Measurements from ENCODE around the gene PRKRIP1.
"Not testable (repeated sequence)": the region's sequence is repeated elsewhere in the genome, so short reads cannot be mapped to it uniquely, and the experiment has no call there.

PRKRIP1 gene

GRCh38 chr7:102395873-102396709 is at the start of gene PRKRIP1:
Gene PRKRIP1, plus strand, starts transcription at chr7:102396363. Its CDS starts 49 bp downstream, at chr7:102396412.
- Histone ChIP-seq H3K4me3 (ENCODE audit: insufficient read depth, low read length, poor library complexity, severe bottlenecking) (peak within 1 kb of the TSS; percentile 79), H3K9ac (ENCODE audit: low read length) (peak within 1 kb of the TSS; percentile 87), H2AFZ (ENCODE audit: low read depth, low read length, severe bottlenecking) (no peak within 1 kb of the TSS), H3K79me2 (ENCODE audit: insufficient read depth, low read length) (peaks cover 12% of the 10 kb centered on the region), H3K9me3 (ENCODE audit: insufficient read depth, low read length) (no peaks in the 10 kb centered on the region), H3K27me3 (ENCODE audit: low read length) (no peaks in the 10 kb centered on the region), H3K36me3 (ENCODE audit: low read length) (peaks cover 25% of the 10 kb centered on the region), H3F3A (ENCODE audit: insufficient read depth) (peaks cover 40% of the 10 kb centered on the region), H3K27ac (ENCODE audit: low read depth, low read length) (peak within 1 kb of the TSS; percentile 78), H4K20me1 (ENCODE audit: low read depth, low read length) (no peaks in the 10 kb centered on the region; the same call in 1 of the 2 replicates), H3K9me2 (replicated peaks; ENCODE audit: insufficient read depth, low read length) (no peaks in the 10 kb centered on the region), H3K4me2 (ENCODE audit: low read depth, low read length, poor library complexity, severe bottlenecking) (peak within 1 kb of the TSS; percentile 82)
- TF ChIP-seq EZH2phosphoT487 (conservative IDR thresholded peaks at IDR 0.05; ENCODE audit: low read length) (no peak), CTCF (IDR thresholded peaks at IDR 0.05; ENCODE audit: insufficient read depth, low read length, poor library complexity, severe bottlenecking) (no peak)

GRCh38 chr7:102346983-102347382 is 49.2 kb upstream of the PRKRIP1 start:
- H3K4me3 ChIP-seq (ENCODE audit: insufficient read depth, low read length, poor library complexity, severe bottlenecking); H3K36me3 ChIP-seq (ENCODE audit: low read length); H3K9ac ChIP-seq (ENCODE audit: low read length); H4K20me1 ChIP-seq (ENCODE audit: low read depth, low read length); H3K27me3 ChIP-seq (ENCODE audit: low read length); H3K9me3 ChIP-seq (ENCODE audit: insufficient read depth, low read length); H3K4me2 ChIP-seq (ENCODE audit: low read depth, low read length, poor library complexity, severe bottlenecking); H3K9me2 ChIP-seq (replicated peaks; ENCODE audit: insufficient read depth, low read length); H3K79me2 ChIP-seq (ENCODE audit: insufficient read depth, low read length); H3F3A ChIP-seq (ENCODE audit: insufficient read depth); H2AFZ ChIP-seq (ENCODE audit: low read depth, low read length, severe bottlenecking); H3K27ac ChIP-seq (ENCODE audit: low read depth, low read length): not testable (repeated sequence)

- H4K20me1 ChIP-seq (ENCODE audit: low read depth, low read length); H3K36me3 ChIP-seq (ENCODE audit: low read length); H3K4me3 ChIP-seq (ENCODE audit: insufficient read depth, low read length, poor library complexity, severe bottlenecking); H3K9ac ChIP-seq (ENCODE audit: low read length); H3K27me3 ChIP-seq (ENCODE audit: low read length); H3F3A ChIP-seq (ENCODE audit: insufficient read depth); H3K79me2 ChIP-seq (ENCODE audit: insufficient read depth, low read length); H3K9me2 ChIP-seq (replicated peaks; ENCODE audit: insufficient read depth, low read length); H3K9me3 ChIP-seq (ENCODE audit: insufficient read depth, low read length); H3K4me2 ChIP-seq (ENCODE audit: low read depth, low read length, poor library complexity, severe bottlenecking); H3K27ac ChIP-seq (ENCODE audit: low read depth, low read length); H2AFZ ChIP-seq (ENCODE audit: low read depth, low read length, severe bottlenecking): not testable (repeated sequence)
These were observed 39.8 kb upstream of the PRKRIP1 start, which contains the start of gene SPDYE6 for GRCh38 chr7:102356344-102356743. Gene SPDYE6, minus strand, starts transcription at chr7:102356444. Its CDS starts 421 bp downstream, at chr7:102356023.

- H3F3A ChIP-seq (ENCODE audit: insufficient read depth); H3K9me2 ChIP-seq (replicated peaks; ENCODE audit: insufficient read depth, low read length); H3K9me3 ChIP-seq (ENCODE audit: insufficient read depth, low read length); H2AFZ ChIP-seq (ENCODE audit: low read depth, low read length, severe bottlenecking); H3K27me3 ChIP-seq (ENCODE audit: low read length); H4K20me1 ChIP-seq (ENCODE audit: low read depth, low read length): not testable (repeated sequence)
- H3K9ac ChIP-seq (ENCODE audit: low read length), result peak overlapping the region; percentile 96
- H3K79me2 ChIP-seq (ENCODE audit: insufficient read depth, low read length), result peaks cover 41% of the 10 kb centered on the region
- peak overlapping the region; percentile 56 for H3K4me3 ChIP-seq (ENCODE audit: insufficient read depth, low read length, poor library complexity, severe bottlenecking)
- H3K27ac ChIP-seq (ENCODE audit: low read depth, low read length), result peak overlapping the region; percentile 60
- H3K36me3 ChIP-seq (ENCODE audit: low read length), result peaks cover 11% of the 10 kb centered on the region
- H3K4me2 ChIP-seq (ENCODE audit: low read depth, low read length, poor library complexity, severe bottlenecking), result peak overlapping the region; percentile 45
These were observed 32.4 kb upstream of the PRKRIP1 start for GRCh38 chr7:102363549-102364393.

- Histone ChIP-seq H3K4me3 (ENCODE audit: insufficient read depth, low read length, poor library complexity, severe bottlenecking) (peak overlapping the region; percentile 56), H3K79me2 (ENCODE audit: insufficient read depth, low read length) (peaks cover 43% of the 10 kb centered on the region), H3K27ac (ENCODE audit: low read depth, low read length) (peak overlapping the region; percentile 60), H3K9ac (ENCODE audit: low read length) (peak overlapping the region; percentile 96), H3K36me3 (ENCODE audit: low read length) (peaks cover 12% of the 10 kb centered on the region), H3K4me2 (ENCODE audit: low read depth, low read length, poor library complexity, severe bottlenecking) (peak overlapping the region; percentile 39)
- not testable (repeated sequence) for H3K9me2 ChIP-seq (replicated peaks; ENCODE audit: insufficient read depth, low read length); H3K9me3 ChIP-seq (ENCODE audit: insufficient read depth, low read length); H3K27me3 ChIP-seq (ENCODE audit: low read length); H4K20me1 ChIP-seq (ENCODE audit: low read depth, low read length); H3F3A ChIP-seq (ENCODE audit: insufficient read depth); H2AFZ ChIP-seq (ENCODE audit: low read depth, low read length, severe bottlenecking)
These were observed 31.7 kb upstream of the PRKRIP1 start for GRCh38 chr7:102364394-102364886.

- Histone ChIP-seq H3K9ac (ENCODE audit: low read length) (0 out of 2 replicates have a peak overlapping the region, but pooled peaks have one; percentile 96), H3K4me2 (ENCODE audit: low read depth, low read length, poor library complexity, severe bottlenecking) (peak overlapping the region; percentile 46)
- H3K4me3 ChIP-seq (ENCODE audit: insufficient read depth, low read length, poor library complexity, severe bottlenecking), result not testable (repeated sequence)
These were observed 30.8 kb upstream of the PRKRIP1 start for GRCh38 chr7:102365390-102365789.

More at GRCh38 chr7:102365390-102365789, 30.8 kb upstream of the PRKRIP1 start:
- not testable (repeated sequence) for H3K9me3 ChIP-seq (ENCODE audit: insufficient read depth, low read length); H3K27me3 ChIP-seq (ENCODE audit: low read length); H3F3A ChIP-seq (ENCODE audit: insufficient read depth); H4K20me1 ChIP-seq (ENCODE audit: low read depth, low read length); H2AFZ ChIP-seq (ENCODE audit: low read depth, low read length, severe bottlenecking); H3K9me2 ChIP-seq (replicated peaks; ENCODE audit: insufficient read depth, low read length); H3K27ac ChIP-seq (ENCODE audit: low read depth, low read length)
- Histone ChIP-seq H3K36me3 (ENCODE audit: low read length) (peaks cover 17% of the 10 kb centered on the region), H3K79me2 (ENCODE audit: insufficient read depth, low read length) (peaks cover 53% of the 10 kb centered on the region)

Measured in SU-DHL-6 (cell line).